Caki2 (cell line): Measurements from ENCODE around the gene RBM22. TPM values are rescaled to one million over a fixed set of nuclear protein-coding genes. Genes with fewer than 3 reads are reported as not detected.

Experiments
- DNase-seq: peaks from one replicate; pipeline ENCODE4 v3.0.0-alpha.2; 2015; ENCODE audit warnings: low read depth
- in situ Hi-C: cut with HindIII; loops from 2 replicates; pipeline ENCODE4 v1.10.0; 2016; ENCODE audit warnings: low sequenced_read_pairs, low pct_unique_long_range_greater_than_20kb, mixed read lengths
- total RNA-seq: library from RNA; depleted of rRNA; stranded (reverse); fragments of >200 nt; shearing (Covaris generic); gene quantifications from 2 replicates; pipeline ENCODE4 v1.2.3, GENCODE V29; 2014; ENCODE audit warnings: low replicate concordance; rRNA removed

Gene RBM22
- total RNA-seq, 1 experiment from 2014 or later = 21.7 TPM

- DNase-seq = no peak
- in situ Hi-C loops = no loop called here
Observed at GRCh38 chr5:150642991-150643710, 57.7 kb downstream of the RBM22 start.

- DNase-seq = peak; percentile 89
- in situ Hi-C loops = no loop called here
Observed at GRCh38 chr5:150642567-150642927, 58.3 kb downstream of the RBM22 start.

GRCh38 chr5:150641824-150642566 lies 58.9 kb downstream of the RBM22 start:
- no peak for DNase-seq
- in situ Hi-C loops = no loop called here

- peak; percentile 40 for DNase-seq
- in situ Hi-C loops = no loop called here
Observed at GRCh38 chr5:150641006-150641570, 59.8 kb downstream of the RBM22 start.

Other genes with a start within 250 kb of the RBM22 start
- 42.3 and 58.2 TPM in 2 replicates for gene NDST1, start 192.9 kb downstream of the RBM22 start, total RNA-seq
- gene SYNPO, start 60.4 kb downstream of the RBM22 start, total RNA-seq = 1.1 and 1.2 TPM in 2 replicates
- not detected in 2 replicates for gene MYOZ3, start 39.8 kb downstream of the RBM22 start, total RNA-seq
- 18.2 and 20.7 TPM in 2 replicates for gene DCTN4, start 58.0 kb upstream of the RBM22 start, total RNA-seq
- gene SMIM3, start 77.7 kb upstream of the RBM22 start, total RNA-seq = 8.4 and 9.4 TPM in 2 replicates
- not detected in 2 replicates for gene IRGM, start 145.5 kb upstream of the RBM22 start, total RNA-seq
- gene ZNF300, start 203.9 kb upstream of the RBM22 start, total RNA-seq = 0.61 and 2.4 TPM in 2 replicates